GM12878 (cell line): Measurements from ENCODE around the gene ETV3L. TPM values are rescaled to one million over a fixed set of nuclear protein-coding genes. Genes with fewer than 3 reads are reported as not detected.

Experiments used
- ATAC-seq: fragments of 200-7000 bp; cut with Tn5 transposase; 3 replicates; pipeline ENCODE4 v1.9.1; 2020; ENCODE audit warnings: mild to moderate bottlenecking, moderate library complexity
- BruUV-seq: library from RNA; stranded (reverse); fragments of 400-500 nt; replicated peaks from 2 replicates; lab custom pipeline; 2021; lab: Mats Ljungman, UMichigan
- CTCF ChIA-PET: fragments of 300-600 bp; sonication (Branson Sonifier 250); formaldehyde crosslinking; extraction: SDS; loops from one replicate; lab custom pipeline; 2021; ENCODE audit warnings: inconsistent platforms; lab: Yijun Ruan, JAX
- POLR2A ChIA-PET: fragments of 350-600 bp; formaldehyde crosslinking; extraction: SDS; loops from one replicate; lab custom pipeline; 2021; ENCODE audit warnings: inconsistent platforms; lab: Charles Lee
- RAD21 ChIA-PET: fragments of 300-600 bp; sonication (Branson Sonifier 250); formaldehyde crosslinking; loops from one replicate; lab custom pipeline; 2023; ENCODE audit warnings: antibody characterized with exemption; ENCODE audit not compliant: unreplicated experiment; lab: Charles Lee
- SMC1A ChIA-PET: fragments of 300-600 bp; sonication (Branson Sonifier 250); formaldehyde crosslinking; loops from one replicate; lab custom pipeline; 2023; ENCODE audit not compliant: unreplicated experiment, uncharacterized antibody; lab: Charles Lee
- DNase-seq: peaks from one replicate; pipeline ENCODE4 v3.0.0-alpha.2; 2011; ENCODE audit warnings: low read depth, low spot score
- FAIRE-seq: peaks from 3 replicates; lab custom pipeline; 2011; peaks lifted over from hg19 to GRCh38; lab: Jason Lieb, UNC
- H2AFZ ChIP-seq: 2 replicates; pipeline ENCODE4 v1.6.0; 2011; ENCODE audit warnings: low read depth, low read length, control low read depth; ENCODE audit not compliant: control insufficient read depth
- H3K27ac ChIP-seq: 2 replicates; pipeline ENCODE4 v1.5.1; 2011; ENCODE audit warnings: control low read depth; ENCODE audit not compliant: control insufficient read depth, insufficient read depth
- H3K27me3 ChIP-seq, 2 experiments: replicated peaks in 1 of 2; 2 replicates each; pipeline versions ENCODE4 v1.6.0 to v1.6.1; 2011; ENCODE audit warnings: low read length in 1 of 2; ENCODE audit not compliant: control insufficient read depth in 2 of 2, insufficient read depth in 2 of 2
- H3K36me3 ChIP-seq, 2 experiments: 2 replicates each; pipeline ENCODE4 v1.5.1; 2011; ENCODE audit warnings: low read length in 1 of 2; ENCODE audit not compliant: control insufficient read depth in 2 of 2, insufficient read depth in 2 of 2
- H3K4me1 ChIP-seq: 2 replicates; pipeline ENCODE4 v1.6.1; 2011; ENCODE audit warnings: mild to moderate bottlenecking, low read length, moderate library complexity, mixed read lengths; ENCODE audit not compliant: control insufficient read depth, insufficient read depth
- H3K4me2 ChIP-seq: 2 replicates; pipeline ENCODE4 v1.6.0; 2011; ENCODE audit warnings: control low read depth; ENCODE audit not compliant: control insufficient read depth, insufficient read depth
- H3K4me3 ChIP-seq: fragments of 200-600 bp; sonication (generic); 2 replicates; pipeline ENCODE4 v1.5.1; 2016
- H3K79me2 ChIP-seq: 2 replicates; pipeline ENCODE4 v1.6.0; 2011; ENCODE audit warnings: low read length; ENCODE audit not compliant: control insufficient read depth, insufficient read depth
- H3K9ac ChIP-seq: 2 replicates; pipeline ENCODE4 v1.8.0; 2011; ENCODE audit warnings: low read length, control low read depth, mixed read lengths; ENCODE audit not compliant: control insufficient read depth, insufficient read depth
- H3K9me3 ChIP-seq: replicated peaks from 3 replicates; pipeline ENCODE4 v1.5.1; 2011; ENCODE audit warnings: mild to moderate bottlenecking, low read length; ENCODE audit not compliant: control insufficient read depth, insufficient read depth
- H4K20me1 ChIP-seq: 2 replicates; pipeline ENCODE4 v1.6.0; 2011; ENCODE audit not compliant: control insufficient read depth, insufficient read depth
- ASH2L ChIP-seq: fragments of 300-600, 200-600 bp; sonication (generic); IDR thresholded peaks from 2 replicates; pipeline ENCODE4 v1.6.1; 2017; ENCODE audit warnings: low read depth, mild to moderate bottlenecking, borderline replicate concordance
- BACH1 ChIP-seq: fragments of 450-650 bp; IDR thresholded peaks from 2 replicates; pipeline ENCODE4 v1.6.1; 2017; ENCODE audit warnings: mild to moderate bottlenecking, borderline replicate concordance
- BCLAF1 ChIP-seq: fragments of 450-650 bp; IDR thresholded peaks from 2 replicates; pipeline ENCODE4 v1.6.1; 2017; ENCODE audit warnings: antibody characterized with exemption, mild to moderate bottlenecking, moderate library complexity
- CHD2 ChIP-seq: IDR thresholded peaks from 2 replicates; pipeline ENCODE4 v1.6.1; 2011; ENCODE audit warnings: low read depth, low read length, improper control_type of control experiment, borderline replicate concordance
- CREB1 ChIP-seq: IDR thresholded peaks from 2 replicates; pipeline ENCODE4 v1.6.1; 2012; ENCODE audit warnings: low read depth, mild to moderate bottlenecking, inconsistent platforms
- E2F4 ChIP-seq: IDR thresholded peaks from 2 replicates; pipeline ENCODE4 v1.6.1; 2012; ENCODE audit warnings: low read depth, low read length, improper control_type of control experiment
- HDAC6 ChIP-seq: fragments of 200-600 bp; sonication (generic); IDR thresholded peaks from one replicate; pipeline ENCODE4 v1.8.0; 2017; ENCODE audit warnings: antibody characterized with exemption; ENCODE audit not compliant: unreplicated experiment
- HSF1 ChIP-seq: fragments of 150-350 bp; IDR thresholded peaks from 2 replicates; pipeline ENCODE4 v1.6.1; 2014; ENCODE audit warnings: mild to moderate bottlenecking, low read depth, low read length
- NFIC ChIP-seq: IDR thresholded peaks from 2 replicates; pipeline ENCODE4 v1.6.1; 2012; ENCODE audit warnings: low read depth, mild to moderate bottlenecking, inconsistent platforms, low read length, moderate library complexity
- NFYB ChIP-seq: IDR thresholded peaks from 2 replicates; pipeline ENCODE4 v1.6.1; 2011; ENCODE audit warnings: low read depth, mild to moderate bottlenecking, low read length, improper control_type of control experiment, moderate library complexity; ENCODE audit not compliant: insufficient read depth
- POLR2A ChIP-seq: IDR thresholded peaks from 2 replicates; pipeline ENCODE4 v1.6.1; 2011; ENCODE audit warnings: low read depth, mild to moderate bottlenecking, low read length
- POU2F2 ChIP-seq: IDR thresholded peaks from 3 replicates; pipeline ENCODE4 v1.6.1; 2011; ENCODE audit warnings: low read depth, mild to moderate bottlenecking, low read length, borderline replicate concordance
- RB1 ChIP-seq: fragments of 450-650 bp; formaldehyde crosslinking; IDR thresholded peaks from 2 replicates; pipeline ENCODE4 v1.6.1; 2017; ENCODE audit warnings: mild to moderate bottlenecking, borderline replicate concordance
- SMAD5 ChIP-seq: IDR thresholded peaks from 2 replicates; pipeline ENCODE4 v1.6.1; 2016; ENCODE audit warnings: antibody characterized with exemption, low read depth
- SUPT20H ChIP-seq: IDR thresholded peaks from 2 replicates; pipeline ENCODE4 v1.6.1; 2011; ENCODE audit warnings: low read depth, mild to moderate bottlenecking, low read length, moderate library complexity, borderline replicate concordance; ENCODE audit not compliant: control insufficient read depth
- ZBTB11 ChIP-seq: fragments of 450-650 bp; formaldehyde crosslinking; IDR thresholded peaks from 2 replicates; pipeline ENCODE4 v1.5.0; 2022; ENCODE audit warnings: mild to moderate bottlenecking, missing genetic modification characterization
- WGBS: methylation state at CpG from one replicate; pipeline ENCODE4 v1.1.6; 2016; ENCODE audit warnings: low lambda C conversion rate; ENCODE audit not compliant: insufficient replicate concordance, insufficient coverage; ENCODE audit errors: missing lambda C conversion rate; 5-methylcytosine and 5-hydroxymethylcytosine counted together
- in situ Hi-C: fragments of 300-500 bp; cut with MboI; formaldehyde crosslinking; loops from 9 replicates; pipeline ENCODE4 v1.14.3; 2018; ENCODE audit warnings: mixed read lengths
- intact Hi-C: fragments of 100-400 bp; cut with micrococcal nuclease; formaldehyde crosslinking; loops from one replicate; pipeline ENCODE4 v1.14.2; 2022; ENCODE audit not compliant: unreplicated experiment
- polyA plus RNA-seq, 11 experiments: library from polyadenylated mRNA; depleted of rRNA in 4 of 11; unstranded in 6 of 11; stranded (reverse) in 5 of 11; fragments of >200 nt; fragmentation: Nextera tagmentation in 4 of 11; fragmentation: Illumina TruSeq in 1 of 11; extraction: Ambion mirVana in 4 of 11; extraction: Trizol in 1 of 11; gene quantifications; 1 replicate in 1 of 11; 2 replicates in 10 of 11; pipeline versions ENCODE4 v1.2.1 to v1.2.3, GENCODE V29; 2011 to 2016; ENCODE audit warnings: inconsistent platforms in 2 of 11, missing spikeins in 2 of 11, low read depth in 1 of 11
- total RNA-seq, 4 experiments: library from RNA; depleted of rRNA in 3 of 4; stranded (reverse); fragments of >200 nt in 3 of 4; fragmentation: Illumina TruSeq in 1 of 4; extraction: Trizol in 1 of 4; gene quantifications; 2 replicates each; pipeline versions ENCODE4 v1.2.1 to v1.2.3, GENCODE V29; 2013 to 2021

Gene ETV3L
- total and polyA plus RNA-seq, 10 of the 15 experiments (the other 5 are each of a cell fraction or from before 2014, with no cell fraction given) = 0.03 to 1.3 (median 0.44) TPM

- Histone ChIP-seq H2AFZ (no peak overlapping the region), H3K4me3 (no peak overlapping the region), H3K4me1 (peaks cover 18% of the 10 kb centered on the region), H4K20me1 (no peaks in the 10 kb centered on the region)
- DNase-seq (no peak), FAIRE-seq (no peak)
- in situ Hi-C loops = no loop called here
- TF ChIP-seq SMAD5 = no peak
- no peak for TF ChIP-seq ZBTB11 (CRISPR knock-in tag)
- TF ChIP-seq HSF1 = no peak
- TF ChIP-seq CHD2 = no peak
- TF ChIP-seq E2F4 = no peak
- no peak for TF ChIP-seq CREB1
- no peak for TF ChIP-seq HDAC6
- no peak for TF ChIP-seq NFYB
- no peak for TF ChIP-seq BCLAF1
- no peak for TF ChIP-seq POU2F2
- TF ChIP-seq BACH1 = no peak
- TF ChIP-seq POLR2A = no peak
- no peak for TF ChIP-seq NFIC
- TF ChIP-seq ASH2L = no peak
- no peak for TF ChIP-seq SUPT20H
- TF ChIP-seq RB1 = no peak
- TF ChIP-seq, all 136 proteins: peak for 0
- Histone ChIP-seq H3K27ac (no peak overlapping the region), H3K36me3 (no peaks in the 10 kb centered on the region), H3K4me2 (no peak overlapping the region), H3K9ac (no peak overlapping the region), H3K9me3 (no peaks in the 10 kb centered on the region), H3K79me2 (no peaks in the 10 kb centered on the region), H3K27me3 (0 out of 4 replicates have a peak, but pooled peaks cover 0 to 2% of the 10 kb centered on the region in 2 experiments)
- intact Hi-C loops = no loop called here
- BruUV-seq = no TSS peak
- POLR2A ChIA-PET = no interaction called here
- SMC1A ChIA-PET = no interaction called here
- RAD21 ChIA-PET = no interaction called here
- no peak; the same call in 1 of the 3 replicates for ATAC-seq
- 20% methylated on average over 7 of the region's 7 CpGs for WGBS
- CTCF ChIA-PET = interaction anchor here (2.1 kb wide), 1 partner anchor 23 kb away, joined by 7 read pairs; no protein-coding TSS in a partner anchor
Measured at GRCh38 chr1:157113106-157113505, 13.5 kb upstream of the ETV3L start.
